HG03064 (cell line): ENCODE data around the gene TMEM187.

Source experiments
- ATAC-seq: cut with Tn5 transposase; IDR thresholded peaks from one replicate; pipeline ENCODE4 v1.9.1; 2021; ENCODE audit warnings: low read depth; ENCODE audit not compliant: unreplicated experiment

Gene TMEM187, protein sequence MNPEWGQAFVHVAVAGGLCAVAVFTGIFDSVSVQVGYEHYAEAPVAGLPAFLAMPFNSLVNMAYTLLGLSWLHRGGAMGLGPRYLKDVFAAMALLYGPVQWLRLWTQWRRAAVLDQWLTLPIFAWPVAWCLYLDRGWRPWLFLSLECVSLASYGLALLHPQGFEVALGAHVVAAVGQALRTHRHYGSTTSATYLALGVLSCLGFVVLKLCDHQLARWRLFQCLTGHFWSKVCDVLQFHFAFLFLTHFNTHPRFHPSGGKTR

DNA sequence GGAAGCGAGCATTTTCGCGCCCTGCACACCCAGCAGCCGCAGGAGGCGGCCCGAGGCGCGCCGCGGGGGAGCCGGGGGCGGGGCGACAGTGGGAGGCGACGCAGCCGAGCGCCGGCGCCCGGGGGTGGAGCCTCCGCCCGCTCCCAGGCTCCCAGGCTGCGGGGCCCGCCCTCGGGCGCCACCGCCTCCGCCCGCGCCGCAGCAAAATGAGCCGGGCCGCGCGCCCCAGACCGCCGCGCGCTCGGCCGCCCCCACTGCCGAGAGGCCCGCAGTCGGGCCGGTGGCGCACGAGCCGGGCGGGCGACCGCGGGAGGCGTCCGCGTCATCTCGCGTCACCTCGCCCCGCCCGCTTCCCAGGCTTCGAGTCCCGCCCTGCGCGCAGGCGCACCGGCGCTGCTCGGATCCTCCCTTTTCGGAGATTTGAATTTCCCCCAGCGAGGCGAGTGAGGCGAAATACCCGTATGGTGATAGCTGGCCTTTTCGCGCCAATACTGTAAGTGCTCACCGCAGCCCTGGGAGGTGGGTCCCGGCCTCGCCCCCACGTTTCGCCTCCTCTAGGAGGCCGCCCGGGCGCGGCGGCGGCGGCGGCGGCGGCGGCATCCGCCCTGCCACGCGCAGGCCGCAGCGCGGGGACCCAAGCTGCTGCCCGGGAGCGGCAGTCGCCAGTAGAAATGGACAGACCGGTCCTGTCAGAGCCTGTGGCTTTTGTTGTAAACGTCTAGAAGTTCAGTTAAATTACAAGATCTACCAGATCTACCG lies at the start of gene TMEM187:
Gene TMEM187, plus strand, starts transcription at position 387 of the 759 bp plus-strand sequence. CDS start 9,309 bp downstream, outside the sequence.
- peak; percentile 62 for ATAC-seq

DNA sequence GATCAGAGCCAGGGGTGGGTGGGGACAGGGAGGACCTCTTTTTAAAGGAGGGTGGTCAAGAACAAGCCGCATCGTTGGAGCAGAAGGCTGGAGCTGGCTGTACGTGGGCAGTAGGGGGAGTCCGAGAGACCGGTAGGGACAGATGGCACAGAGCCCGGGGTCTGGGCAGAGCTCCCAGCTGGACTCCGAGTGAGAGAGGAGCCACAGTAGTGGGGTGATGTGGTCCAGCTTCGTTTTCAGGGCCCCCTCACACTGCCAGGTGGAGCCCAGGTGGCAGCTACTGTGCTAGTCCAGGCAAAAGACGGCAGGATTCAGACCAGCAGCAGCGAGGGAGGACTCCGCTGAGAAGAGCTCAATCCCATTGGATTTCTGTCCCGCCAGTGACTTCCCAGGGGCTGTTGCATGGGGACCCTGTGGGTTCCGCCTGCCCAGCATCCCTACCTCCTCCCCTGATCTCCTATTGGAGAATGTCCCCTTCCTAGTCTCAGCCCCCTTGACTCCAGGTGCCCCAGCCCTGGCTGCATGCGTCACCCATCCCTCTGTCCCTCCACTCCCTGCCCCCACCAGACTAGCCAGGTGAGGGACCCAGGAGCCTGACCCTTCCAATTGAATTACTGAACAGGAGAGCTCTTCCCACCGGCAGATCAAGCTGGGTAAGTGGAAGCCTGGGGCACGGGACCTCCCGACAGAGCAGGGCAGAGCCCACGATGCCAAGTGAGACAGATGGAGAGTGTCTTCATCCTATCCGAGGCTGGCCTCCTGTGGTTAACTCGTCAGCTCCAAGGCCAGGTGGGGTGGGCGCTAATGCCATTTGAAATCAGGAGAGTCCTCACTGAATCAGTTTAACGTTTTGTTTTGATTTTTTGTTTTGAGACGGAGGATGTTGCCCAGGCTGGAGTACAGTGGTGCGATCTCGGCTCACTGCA lies 49.4 kb upstream of the TMEM187 start:
- no peak for ATAC-seq

DNA sequence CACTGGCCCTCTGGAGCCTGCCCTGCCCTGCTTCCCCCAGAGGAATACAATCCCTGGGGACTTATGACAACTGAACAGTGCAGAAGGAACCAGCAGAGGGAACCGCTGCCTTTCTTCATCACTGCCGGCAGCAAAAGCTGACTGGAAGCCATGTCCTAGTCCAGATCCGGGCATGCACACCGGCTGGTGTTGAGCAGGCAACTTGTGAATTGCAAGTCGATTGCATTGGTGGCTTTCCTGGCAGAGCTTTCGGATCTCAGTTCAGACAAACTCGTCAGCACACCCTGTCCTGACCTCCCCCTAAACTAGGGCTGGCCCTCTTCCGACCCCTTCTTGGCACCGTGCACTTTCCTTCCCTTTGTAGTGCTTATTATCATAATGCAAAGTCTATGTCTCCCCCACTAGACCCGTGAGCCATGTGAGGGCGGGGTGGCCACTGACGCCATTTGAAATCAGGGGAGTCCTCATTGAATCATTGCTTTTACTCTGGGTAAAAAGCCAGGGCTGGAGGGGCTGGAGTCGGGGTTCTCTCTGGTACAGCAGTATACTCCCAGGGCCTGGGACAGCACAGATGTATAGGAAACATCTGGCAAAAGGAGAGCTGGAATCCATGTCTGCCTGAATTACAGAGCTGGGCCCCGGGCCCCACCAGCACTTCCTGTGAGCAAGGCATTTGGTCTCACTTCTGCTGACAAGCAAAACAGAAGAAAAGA lies 48.2 kb upstream of the TMEM187 start:
- ATAC-seq, result no peak

DNA sequence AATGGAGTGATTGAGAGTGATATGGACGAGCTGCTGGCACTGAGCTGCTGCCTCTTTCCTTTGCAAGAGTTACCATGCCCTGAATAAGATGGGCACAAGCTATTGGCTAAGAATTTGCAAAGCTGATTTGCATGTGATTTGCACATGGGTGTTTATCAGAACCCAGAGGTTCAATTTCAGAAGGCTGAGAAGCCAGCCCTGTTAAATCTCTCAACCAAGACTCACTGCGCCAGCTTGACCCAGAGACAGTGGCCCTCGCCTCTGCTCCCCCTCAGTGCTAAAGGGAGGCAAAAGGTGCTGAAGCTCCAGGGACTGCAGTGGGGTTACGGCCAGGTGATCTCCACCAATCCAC lies 47.2 kb upstream of the TMEM187 start:
- ATAC-seq, result no peak

DNA sequence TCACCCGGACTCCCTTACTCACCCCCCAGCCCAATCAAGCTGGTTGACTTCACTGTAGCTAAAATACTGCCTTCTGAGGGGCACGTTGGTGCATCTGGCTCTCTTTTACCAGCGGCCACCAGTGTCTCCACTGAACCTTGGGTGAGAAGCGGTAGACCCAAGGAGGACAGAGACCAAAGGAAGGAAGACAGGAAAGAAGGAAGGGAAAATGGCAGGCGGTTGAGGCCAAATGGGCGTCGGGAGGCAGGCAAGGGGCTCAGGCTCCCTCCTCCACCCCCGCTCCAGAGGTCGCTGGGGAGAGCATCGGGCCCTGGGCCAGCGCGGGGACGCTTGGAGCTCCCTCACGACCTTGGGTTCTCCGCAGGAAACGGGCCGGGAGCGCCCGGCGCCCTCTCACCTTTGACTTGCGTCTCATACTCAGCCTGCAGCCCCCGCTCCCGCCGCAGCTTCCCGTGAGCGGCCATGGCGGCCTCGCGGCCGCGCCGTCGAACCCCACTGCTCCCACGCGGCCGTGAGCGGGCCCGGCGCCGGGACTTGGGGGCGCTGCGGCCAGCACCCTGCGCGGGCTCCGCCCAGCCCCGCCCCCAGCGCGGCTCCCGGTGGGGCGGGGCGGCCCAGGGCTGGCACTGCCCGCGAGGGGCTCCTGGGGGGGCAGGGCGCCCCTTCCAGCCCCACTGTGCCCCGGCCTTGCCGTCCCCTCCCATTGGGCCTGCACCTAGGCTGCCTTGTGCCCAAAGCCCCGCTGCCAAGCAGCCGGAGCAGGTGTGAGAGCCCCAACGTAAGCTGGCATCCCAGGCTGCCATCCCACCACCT lies 46.6 kb upstream of the TMEM187 start, which contains the start of gene ARHGAP4:
Gene ARHGAP4, minus strand, starts transcription at position 526 of the 813 bp plus-strand sequence. Its CDS starts 62 bp downstream, at position 464.
- ATAC-seq, result no peak

DNA sequence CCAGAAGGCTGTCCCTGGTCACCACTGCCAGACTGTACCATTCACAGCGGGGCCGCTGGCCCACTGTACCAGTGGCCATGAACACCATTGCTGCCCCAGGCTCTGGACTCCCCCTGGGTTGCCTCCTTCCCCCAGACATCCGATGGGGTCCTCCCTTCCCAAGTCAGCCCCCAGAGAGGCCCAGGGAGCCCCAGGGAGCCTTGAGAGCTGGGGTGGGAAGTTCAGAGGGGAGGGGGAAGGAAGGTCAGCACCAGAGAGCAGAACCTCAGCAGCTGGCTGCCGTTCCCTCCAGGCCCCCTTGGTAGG lies 46.0 kb upstream of the TMEM187 start:
- no peak for ATAC-seq

DNA sequence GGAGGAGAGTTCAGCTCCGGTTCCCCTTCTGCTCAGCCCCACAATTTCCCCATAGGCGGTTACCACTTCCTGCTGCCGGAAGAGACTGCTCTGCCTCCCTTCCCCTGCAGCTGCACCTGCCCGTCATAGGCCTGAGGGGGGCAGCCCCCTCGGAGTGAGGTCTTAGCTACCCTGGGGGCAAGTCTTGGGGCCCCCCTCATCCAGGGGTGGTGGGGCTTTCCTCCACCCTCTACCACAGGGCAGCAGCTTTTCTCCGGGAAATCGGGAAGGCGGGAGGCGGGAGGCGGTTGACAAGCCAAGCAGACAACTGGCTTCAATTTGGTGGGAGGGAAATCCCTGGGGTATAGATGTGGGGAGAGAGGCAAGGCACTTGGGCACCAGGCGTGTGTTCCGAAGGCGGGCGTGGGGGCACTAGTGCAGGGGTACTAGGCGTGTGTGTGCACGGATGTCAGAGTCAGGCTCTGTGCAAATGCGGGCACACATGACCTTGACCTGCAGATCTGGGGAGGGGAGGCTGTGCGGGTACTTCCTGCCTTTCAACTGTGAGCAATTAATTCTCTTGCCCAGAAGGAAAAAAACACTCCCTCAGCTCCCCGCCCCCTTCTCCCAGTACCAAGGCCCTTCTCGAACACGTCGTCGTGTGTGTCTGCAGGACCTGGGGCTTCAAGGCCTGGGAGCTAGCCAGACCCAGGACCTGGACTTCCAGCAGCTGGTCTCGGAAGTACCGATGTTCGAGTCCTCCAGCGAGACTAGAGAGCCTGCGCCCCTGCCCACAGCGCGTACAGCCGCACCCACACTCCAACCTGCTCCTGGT lies 45.5 kb upstream of the TMEM187 start:
- peak; percentile 40 for ATAC-seq

DNA sequence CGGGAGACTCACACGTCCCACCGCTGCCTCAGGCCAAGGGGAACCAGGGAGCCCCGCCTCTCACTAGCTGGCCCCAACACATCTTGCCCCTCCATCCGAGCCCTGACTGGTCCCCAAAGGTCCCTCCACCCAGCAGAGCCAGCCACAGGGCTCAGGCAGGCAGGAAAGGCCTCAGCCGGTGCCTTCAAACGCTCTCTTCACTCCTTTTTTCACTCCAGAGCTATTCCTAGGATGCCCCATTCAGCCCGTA lies 45.0 kb upstream of the TMEM187 start:
- ATAC-seq, result no peak

DNA sequence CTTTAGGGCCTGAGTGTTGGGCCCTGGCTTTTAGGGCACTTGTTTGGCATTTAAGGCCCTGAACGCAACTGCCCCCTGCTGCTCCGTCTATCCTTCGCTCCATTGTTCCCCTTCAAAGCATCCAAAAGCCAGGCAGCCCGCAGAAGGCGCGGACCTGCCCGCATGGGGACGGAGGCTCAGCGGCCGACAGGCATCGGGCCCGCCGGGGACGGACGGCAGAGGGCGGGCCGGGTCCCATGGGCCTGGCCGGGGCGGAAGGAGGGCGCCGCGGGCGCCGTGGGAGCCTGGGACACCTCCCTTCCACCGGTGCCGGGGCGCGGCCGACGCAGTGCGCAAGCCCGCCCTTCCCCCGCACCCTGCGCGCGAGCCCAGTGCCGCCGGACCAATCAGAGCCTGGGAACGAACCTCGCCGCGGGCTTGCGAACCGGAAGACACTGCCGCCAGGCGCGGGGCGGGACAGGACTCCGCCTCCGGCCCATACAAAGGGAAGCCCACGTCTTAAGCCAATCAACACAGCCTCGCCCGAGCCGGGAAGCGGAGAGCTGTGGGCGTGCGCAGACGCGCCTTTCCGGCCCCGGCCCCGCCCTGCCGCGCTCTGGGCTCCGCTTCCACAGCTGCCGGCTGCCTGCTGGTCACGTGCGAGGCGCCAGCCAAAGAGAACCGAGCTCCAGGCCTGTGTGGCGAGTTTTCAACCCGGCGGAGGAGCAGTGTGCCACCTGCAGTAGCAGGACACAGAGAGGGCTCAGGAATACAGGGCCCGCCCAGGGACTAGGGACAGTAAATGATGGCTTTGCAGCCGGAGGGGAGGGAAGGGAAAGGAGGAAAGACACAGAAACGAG lies 44.4 kb upstream of the TMEM187 start:
- ATAC-seq, result peak; percentile 69

DNA sequence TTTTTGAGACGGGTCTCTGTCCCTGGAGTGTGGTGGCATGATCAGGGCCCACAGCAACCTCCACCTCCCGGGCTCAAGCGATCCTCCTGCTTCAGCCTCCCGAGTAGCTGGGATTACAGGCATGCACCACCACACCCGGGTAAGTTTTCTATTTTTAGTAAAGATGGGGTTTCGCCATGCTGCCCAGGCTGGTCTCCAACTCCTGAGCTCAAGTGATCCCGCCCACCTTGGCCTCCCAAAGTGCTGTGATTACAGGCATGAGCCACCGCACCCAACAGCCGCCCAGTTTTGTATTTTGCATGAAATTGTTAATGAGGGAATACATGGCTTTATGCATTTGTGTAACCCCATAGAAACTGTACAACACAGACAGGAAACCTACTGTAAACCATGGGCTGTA lies 43.7 kb upstream of the TMEM187 start:
- no peak for ATAC-seq

DNA sequence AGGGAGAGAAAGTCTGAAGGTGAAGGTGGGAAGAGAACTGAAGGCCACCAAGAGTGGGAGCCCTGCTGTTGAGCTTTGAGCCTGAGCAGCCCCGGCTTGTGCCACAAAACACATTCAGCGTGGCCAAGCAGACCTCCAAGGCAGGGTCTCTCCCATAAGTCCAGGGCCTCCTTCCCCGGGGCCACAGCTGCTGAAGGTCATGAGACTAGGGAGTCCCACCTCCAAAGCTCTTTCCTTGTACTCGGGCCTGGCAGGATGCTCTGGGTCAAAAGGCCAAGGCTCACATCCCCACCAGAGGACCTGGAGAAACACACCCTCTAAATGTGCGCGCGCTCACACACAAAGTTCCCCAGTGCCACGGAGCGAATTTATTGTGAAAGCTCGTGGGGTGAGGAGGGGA lies 43.0 kb upstream of the TMEM187 start:
- ATAC-seq, result no peak

DNA sequence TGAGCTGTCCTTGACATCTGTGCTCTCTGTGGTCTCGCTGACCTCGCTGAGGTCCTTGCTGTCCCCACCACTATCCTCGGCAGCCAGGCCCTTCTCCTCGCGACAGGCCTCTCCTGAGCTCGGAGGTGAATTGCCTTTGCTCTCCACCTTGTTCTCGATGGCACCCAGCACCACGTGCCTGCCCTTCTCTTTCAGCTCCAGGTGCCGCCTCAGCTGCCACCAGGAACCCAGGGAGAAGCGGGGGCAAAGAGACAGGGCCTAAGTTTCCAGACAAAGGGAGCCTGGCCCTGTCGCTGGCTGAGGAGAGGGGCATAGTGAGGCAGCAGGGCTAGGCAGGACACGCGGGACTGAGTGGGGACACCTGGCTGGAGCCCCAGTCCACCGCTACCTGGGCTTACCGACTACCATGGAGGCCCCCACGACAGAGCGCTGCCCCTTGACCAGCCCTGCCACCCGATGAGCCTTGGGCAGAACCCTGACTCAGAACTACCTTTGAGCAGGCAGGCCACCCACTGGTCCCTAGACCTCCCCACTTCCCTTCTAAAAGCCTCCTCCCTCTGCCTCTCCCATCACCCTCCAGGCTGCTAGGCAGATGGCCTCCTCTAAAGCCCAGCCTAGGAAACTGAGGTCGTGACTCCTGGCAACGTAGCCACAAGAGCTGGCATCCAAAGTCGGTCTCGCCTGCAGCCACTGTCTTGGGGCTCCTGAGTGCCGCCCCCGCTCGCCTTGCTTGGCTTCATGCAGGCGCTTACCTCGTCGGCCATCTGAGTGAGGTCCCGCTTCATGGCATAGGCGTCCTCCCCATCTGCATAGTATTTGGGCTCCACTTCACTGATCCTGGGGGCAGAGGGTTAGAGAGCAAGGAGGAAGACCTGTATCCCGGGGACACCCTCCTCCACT lies 42.3 kb upstream of the TMEM187 start:
- ATAC-seq, result no peak

DNA sequence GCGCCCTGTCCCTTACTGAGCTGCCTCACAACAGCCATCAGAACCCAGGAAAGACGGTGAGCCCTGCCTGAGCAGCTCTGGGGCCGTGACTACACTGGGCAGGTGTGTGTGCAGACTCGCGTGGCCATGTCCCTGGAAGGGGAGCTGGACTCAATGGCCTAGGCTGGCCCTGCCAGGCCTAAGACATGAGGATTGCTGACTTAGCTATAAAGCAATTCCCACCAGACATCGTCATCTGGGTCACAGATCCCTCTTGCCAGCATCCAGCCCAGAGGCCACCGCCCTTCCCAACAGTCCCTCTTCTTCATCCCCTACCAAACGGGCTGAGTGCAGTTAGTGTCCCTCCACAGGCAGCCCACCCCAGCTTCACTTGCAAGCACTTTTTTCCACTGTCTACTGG lies 41.4 kb upstream of the TMEM187 start:
- ATAC-seq, result no peak

DNA sequence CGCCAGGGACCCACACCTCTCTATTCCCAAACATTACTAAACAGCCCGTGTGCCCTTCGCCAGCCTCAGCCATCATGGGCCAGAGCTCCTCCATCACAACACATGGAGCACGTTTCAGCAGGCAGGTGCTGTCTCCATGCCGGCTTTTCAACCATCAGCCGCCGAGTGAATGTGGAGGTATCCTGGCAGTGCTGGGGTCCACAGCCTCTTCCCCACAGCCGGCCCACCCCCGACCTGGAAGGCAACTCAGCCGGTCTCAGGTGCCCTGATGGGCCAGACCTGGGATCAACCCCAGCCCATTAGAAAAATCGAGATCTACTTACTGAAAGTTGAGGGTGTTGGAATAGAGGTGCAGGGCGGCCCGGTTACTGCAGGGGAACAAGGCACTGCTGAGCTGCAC lies 40.8 kb upstream of the TMEM187 start:
- ATAC-seq, result no peak

DNA sequence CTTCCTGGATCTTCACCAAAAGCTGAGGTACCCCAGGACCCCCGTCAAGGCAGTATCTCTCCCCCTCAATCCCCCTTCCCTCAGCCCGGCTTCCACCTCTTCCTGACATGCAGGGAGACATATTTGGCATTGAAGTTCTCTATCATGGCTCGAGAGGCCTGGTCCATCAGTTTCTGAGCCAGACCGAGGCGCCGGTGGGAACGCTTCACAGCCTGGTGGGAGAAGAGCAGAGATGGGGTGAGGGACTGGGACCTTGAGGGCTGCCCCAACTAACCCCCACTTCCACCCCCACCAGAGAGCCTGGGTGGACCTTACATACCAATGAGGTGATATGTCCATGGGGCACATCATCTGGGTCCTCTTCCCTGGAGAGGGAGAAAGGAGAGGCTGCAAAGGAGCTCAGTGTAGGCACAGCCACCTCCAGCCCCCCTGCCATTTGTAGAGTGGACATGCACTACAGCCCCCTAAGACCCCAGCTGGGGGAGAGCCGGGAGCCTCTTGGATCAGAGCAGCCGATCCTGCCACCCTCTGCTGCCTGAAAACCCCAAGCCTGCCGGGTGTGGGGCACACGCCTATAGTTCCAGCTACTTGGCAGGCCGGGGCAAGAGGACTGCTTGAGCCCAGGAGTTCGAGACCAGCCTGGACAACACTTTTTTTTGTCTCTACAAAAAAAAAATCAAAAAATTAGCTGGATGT lies 40.2 kb upstream of the TMEM187 start:
- no peak for ATAC-seq

DNA sequence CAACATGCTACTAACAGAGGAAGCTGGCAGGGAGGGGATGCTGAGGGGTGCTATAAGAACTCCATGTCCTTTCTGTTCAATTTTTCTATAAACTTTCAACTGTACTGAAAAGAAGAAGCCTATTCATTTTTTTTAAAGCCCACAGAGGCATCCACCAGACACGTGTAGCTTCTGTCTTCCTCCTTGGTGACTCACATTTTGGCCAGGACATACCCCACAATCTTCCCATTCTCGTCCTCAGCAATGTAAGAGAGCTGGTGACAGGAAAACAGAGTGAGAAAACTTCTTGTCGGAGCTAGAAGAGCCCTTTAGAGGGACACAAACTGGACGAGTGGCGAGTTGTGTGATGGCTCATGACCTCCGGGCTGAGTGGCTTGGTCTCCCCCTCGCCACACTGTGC lies 38.8 kb upstream of the TMEM187 start:
- no peak for ATAC-seq
